ENCODE measurements around the gene SAV1.

GRCh38 chr14:50670196-50670865 is 2.2 kb upstream of the SAV1 start:
- TF ChIP-seq, protein P1, sequence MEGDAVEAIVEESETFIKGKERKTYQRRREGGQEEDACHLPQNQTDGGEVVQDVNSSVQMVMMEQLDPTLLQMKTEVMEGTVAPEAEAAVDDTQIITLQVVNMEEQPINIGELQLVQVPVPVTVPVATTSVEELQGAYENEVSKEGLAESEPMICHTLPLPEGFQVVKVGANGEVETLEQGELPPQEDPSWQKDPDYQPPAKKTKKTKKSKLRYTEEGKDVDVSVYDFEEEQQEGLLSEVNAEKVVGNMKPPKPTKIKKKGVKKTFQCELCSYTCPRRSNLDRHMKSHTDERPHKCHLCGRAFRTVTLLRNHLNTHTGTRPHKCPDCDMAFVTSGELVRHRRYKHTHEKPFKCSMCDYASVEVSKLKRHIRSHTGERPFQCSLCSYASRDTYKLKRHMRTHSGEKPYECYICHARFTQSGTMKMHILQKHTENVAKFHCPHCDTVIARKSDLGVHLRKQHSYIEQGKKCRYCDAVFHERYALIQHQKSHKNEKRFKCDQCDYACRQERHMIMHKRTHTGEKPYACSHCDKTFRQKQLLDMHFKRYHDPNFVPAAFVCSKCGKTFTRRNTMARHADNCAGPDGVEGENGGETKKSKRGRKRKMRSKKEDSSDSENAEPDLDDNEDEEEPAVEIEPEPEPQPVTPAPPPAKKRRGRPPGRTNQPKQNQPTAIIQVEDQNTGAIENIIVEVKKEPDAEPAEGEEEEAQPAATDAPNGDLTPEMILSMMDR (conservative IDR thresholded peaks at IDR 0.05; ENCODE audit: low read length): no peak
- no peak for TF ChIP-seq EZH2phosphoT487 (IDR thresholded peaks at IDR 0.05; ENCODE audit: borderline replicate concordance)

All from Loucy (cell line).